Stimulated activated naive CD8-positive, alpha-beta T cell treated with anti-CD3 and anti-CD28 coated beads, Interleukin-15, Interleukin-2, amounts not matched to agents 100 ng/mL and 50 ng/mL, for 24 hours (primary cell): ENCODE data around the gene HOXC6.
A peak's percentile ranks its signal among the peaks of the same experiment; 100 is the strongest.

Experiments
- H3K27ac Mint-ChIP-seq: one replicate; pipeline ENCODE4 v1.8.0; 2021; ENCODE audit warnings: mild to moderate bottlenecking, mixed read lengths
- H3K27me3 Mint-ChIP-seq: one replicate; pipeline ENCODE4 v1.8.0; 2021; ENCODE audit warnings: mixed read lengths
- H3K36me3 Mint-ChIP-seq: one replicate; pipeline ENCODE4 v1.8.0; 2021; ENCODE audit warnings: low read depth, mixed read lengths
- H3K4me1 Mint-ChIP-seq: one replicate; pipeline ENCODE4 v1.8.0; 2021; ENCODE audit warnings: low read depth, mixed read lengths
- H3K4me3 Mint-ChIP-seq: one replicate; pipeline ENCODE4 v1.8.0; 2021; ENCODE audit warnings: mild to moderate bottlenecking, mixed read lengths
- H3K9me3 Mint-ChIP-seq: one replicate; pipeline ENCODE4 v1.8.0; 2021; ENCODE audit warnings: mixed read lengths

HOXC6 gene

DNA sequence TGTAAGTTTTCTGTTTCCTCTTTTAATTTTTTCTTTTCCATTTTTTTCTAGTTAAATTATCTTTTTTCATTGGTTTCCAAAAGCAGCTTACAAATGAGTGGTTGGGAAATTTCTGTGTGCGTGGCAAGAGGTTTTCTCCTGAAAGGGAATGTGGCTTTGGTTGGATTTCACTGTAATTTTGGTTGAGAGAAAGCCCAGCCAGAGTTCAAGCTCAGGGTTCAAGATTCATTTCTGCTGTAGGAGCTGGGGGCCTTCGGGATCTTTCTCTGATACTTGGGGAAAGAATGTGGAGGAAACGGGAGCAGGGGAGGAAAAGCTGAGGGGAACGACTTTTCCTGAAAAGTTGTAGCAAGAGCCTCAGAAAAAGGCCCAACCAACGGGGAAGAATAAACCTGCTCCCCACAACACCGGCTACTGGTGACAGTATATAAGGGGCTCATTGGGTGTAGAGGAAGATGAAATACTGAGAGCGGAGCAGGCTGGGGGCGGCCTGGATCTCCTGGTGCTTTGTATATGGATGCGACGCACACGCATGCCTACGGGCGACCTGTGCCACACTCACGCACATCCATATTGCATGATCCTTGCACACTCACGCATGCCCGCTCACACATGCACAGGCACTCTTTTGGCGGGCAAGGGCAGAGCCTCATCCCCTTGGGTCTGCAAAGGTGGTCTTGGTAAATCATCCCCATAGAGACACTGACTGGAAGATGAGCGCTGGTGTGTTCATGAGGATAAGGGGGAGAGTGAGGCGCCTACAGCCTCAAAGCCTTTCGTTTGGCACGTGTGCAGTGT lies 41.4 kb upstream of the HOXC6 start:
- Mint-ChIP-seq H3K4me1 (peaks cover 33% of the 10 kb centered on the region), H3K9me3 (no peaks in the 10 kb centered on the region), H3K4me3 (no peak overlapping the region), H3K27ac (no peak overlapping the region), H3K36me3 (no peaks in the 10 kb centered on the region), H3K27me3 (peaks cover 95% of the 10 kb centered on the region)

- Mint-ChIP-seq H3K4me3 (no peak overlapping the region), H3K27ac (no peak overlapping the region), H3K27me3 (peaks cover 93% of the 10 kb centered on the region), H3K4me1 (peaks cover 33% of the 10 kb centered on the region), H3K36me3 (no peaks in the 10 kb centered on the region), H3K9me3 (no peaks in the 10 kb centered on the region)
These were observed 40.4 kb upstream of the HOXC6 start for GRCh38 chr12:53987787-53988230.

DNA sequence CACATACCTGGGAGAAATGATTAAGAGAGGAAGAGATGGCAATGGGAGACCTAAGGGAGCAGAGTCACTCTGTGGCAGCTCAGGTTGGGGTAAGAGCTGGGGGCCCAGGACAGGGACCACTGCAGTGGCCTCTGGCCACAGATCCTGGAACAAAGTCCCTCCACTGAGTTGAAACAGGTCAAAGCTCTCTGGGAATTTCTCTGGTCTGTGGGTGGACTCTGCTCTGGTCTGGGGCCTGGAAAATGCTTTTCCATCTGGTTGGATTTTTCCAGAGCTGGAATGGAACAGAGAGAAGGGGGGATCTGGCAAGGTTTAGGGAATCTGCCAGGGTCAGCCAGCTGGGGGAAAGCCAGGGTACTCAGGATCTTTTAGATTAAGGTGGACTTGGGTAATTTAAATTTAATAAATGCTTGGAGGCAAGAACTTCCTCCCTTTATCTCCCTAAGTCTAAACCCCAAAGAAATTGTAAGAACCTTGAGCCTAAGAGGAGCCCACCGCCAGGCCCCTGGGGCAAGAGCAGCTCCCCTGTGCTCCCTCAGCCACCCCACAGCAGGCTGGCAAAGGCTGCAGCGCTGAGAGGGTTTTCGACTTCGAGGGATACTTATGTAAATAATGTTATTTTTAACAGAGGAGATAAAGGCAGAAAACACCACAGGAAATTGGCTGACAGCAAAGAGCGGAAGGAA lies 39.6 kb upstream of the HOXC6 start:
- H3K9me3 Mint-ChIP-seq, result no peaks in the 10 kb centered on the region
- H3K4me3 Mint-ChIP-seq, result no peak overlapping the region
- H3K27ac Mint-ChIP-seq, result no peak overlapping the region
- no peaks in the 10 kb centered on the region for H3K36me3 Mint-ChIP-seq
- H3K27me3 Mint-ChIP-seq, result peaks cover 93% of the 10 kb centered on the region
- H3K4me1 Mint-ChIP-seq, result peaks cover 33% of the 10 kb centered on the region

DNA sequence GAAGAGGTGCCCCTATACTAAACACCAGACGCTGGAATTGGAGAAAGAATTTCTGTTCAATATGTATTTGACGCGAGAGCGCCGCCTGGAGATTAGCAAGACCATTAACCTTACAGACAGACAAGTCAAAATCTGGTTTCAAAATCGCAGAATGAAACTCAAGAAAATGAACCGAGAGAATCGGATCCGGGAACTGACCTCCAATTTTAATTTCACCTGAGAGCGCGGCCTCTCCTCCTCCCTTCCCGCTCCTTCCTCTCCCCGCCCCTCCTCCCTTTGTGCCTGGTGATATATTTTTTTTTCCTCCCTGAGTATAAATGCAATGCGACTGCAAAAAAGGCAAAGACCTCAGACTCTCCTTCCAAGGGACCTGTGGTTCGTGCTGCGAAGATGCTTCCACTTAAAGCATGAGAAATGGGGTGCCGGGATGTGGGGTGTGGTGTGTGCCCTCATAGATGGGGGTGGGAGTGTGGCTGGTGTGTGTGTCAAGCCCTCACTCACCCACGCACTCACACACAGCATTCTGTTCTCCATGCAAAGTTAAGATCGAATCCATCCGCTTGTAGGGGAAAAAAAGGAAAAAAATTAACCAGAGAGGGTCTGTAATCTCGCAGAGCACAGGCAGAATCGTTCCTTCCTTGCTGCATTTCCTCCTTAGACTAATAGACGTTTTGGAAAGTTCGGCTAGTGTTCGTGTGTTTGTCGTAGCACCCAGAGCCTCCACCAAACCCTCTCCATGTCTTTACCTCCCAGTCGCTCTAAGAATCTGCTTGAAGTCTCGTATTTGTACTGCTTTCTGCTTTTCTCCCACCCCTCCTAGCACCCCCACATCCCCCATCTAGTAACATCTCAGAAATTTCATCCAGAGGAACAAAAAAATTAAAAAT lies 38.8 kb upstream of the HOXC6 start:
- peaks cover 38% of the 10 kb centered on the region for H3K4me1 Mint-ChIP-seq
- no peak overlapping the region for H3K4me3 Mint-ChIP-seq
- H3K36me3 Mint-ChIP-seq, result no peaks in the 10 kb centered on the region
- no peaks in the 10 kb centered on the region for H3K9me3 Mint-ChIP-seq
- H3K27me3 Mint-ChIP-seq, result peaks cover 96% of the 10 kb centered on the region
- H3K27ac Mint-ChIP-seq, result no peak overlapping the region

- Mint-ChIP-seq H3K4me1 (peaks cover 38% of the 10 kb centered on the region), H3K4me3 (no peak overlapping the region), H3K27me3 (peaks cover 96% of the 10 kb centered on the region), H3K27ac (no peak overlapping the region), H3K9me3 (no peaks in the 10 kb centered on the region), H3K36me3 (no peaks in the 10 kb centered on the region)
These were observed 37.7 kb upstream of the HOXC6 start for GRCh38 chr12:53990311-53991076.

DNA sequence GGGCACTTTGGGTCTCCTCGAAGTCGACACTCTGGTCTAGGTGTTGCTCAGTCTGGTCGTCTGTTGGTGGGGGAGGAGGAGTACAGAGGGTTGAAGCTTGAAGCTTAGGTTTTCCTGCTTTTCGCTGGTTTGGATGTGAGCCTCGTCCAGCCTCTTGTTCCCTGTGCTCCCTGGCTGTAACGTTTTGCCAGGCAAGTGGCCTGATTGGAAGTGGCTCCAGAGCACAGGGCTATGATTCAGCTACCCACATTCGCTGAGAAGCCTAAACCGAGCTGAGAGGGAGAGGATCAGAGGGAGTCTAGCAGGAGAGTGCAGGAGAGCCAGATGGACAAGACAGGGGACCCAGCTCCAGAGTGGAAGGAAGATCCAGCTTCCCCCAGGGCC lies 37.2 kb upstream of the HOXC6 start:
- Mint-ChIP-seq H3K36me3 (no peaks in the 10 kb centered on the region), H3K4me1 (peaks cover 42% of the 10 kb centered on the region), H3K9me3 (no peaks in the 10 kb centered on the region), H3K27me3 (peaks cover 98% of the 10 kb centered on the region), H3K4me3 (no peak overlapping the region), H3K27ac (no peak overlapping the region)

DNA sequence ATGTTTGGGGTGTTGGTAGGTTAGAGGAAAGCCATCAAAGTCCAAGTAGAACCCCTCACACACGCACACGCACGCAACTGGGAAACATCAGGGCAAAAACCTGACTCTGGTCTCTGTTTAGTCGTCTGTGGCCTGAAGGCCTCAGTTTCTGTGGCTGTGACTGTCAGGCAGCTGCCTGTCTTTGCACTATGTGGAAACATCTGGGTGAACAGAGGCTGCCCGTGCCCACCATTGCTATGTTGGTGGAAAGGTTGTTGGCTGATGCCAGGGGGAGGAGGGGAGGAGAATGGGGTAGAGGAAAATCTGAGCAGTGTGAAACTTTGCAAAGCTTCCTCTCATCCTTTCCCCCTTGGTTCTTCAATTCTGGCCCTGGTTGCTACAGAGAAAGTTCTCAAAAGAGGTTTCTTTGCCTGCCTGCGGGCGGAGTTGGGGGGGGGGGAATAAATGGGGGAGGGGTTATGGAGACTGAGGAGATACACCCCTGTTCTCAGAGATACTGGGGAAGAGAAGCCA lies 35.8 kb upstream of the HOXC6 start:
- H3K27me3 Mint-ChIP-seq, result peaks cover 95% of the 10 kb centered on the region
- H3K4me1 Mint-ChIP-seq, result peaks cover 46% of the 10 kb centered on the region
- no peak overlapping the region for H3K27ac Mint-ChIP-seq
- H3K36me3 Mint-ChIP-seq, result no peaks in the 10 kb centered on the region
- H3K9me3 Mint-ChIP-seq, result no peaks in the 10 kb centered on the region
- H3K4me3 Mint-ChIP-seq, result no peak overlapping the region

DNA sequence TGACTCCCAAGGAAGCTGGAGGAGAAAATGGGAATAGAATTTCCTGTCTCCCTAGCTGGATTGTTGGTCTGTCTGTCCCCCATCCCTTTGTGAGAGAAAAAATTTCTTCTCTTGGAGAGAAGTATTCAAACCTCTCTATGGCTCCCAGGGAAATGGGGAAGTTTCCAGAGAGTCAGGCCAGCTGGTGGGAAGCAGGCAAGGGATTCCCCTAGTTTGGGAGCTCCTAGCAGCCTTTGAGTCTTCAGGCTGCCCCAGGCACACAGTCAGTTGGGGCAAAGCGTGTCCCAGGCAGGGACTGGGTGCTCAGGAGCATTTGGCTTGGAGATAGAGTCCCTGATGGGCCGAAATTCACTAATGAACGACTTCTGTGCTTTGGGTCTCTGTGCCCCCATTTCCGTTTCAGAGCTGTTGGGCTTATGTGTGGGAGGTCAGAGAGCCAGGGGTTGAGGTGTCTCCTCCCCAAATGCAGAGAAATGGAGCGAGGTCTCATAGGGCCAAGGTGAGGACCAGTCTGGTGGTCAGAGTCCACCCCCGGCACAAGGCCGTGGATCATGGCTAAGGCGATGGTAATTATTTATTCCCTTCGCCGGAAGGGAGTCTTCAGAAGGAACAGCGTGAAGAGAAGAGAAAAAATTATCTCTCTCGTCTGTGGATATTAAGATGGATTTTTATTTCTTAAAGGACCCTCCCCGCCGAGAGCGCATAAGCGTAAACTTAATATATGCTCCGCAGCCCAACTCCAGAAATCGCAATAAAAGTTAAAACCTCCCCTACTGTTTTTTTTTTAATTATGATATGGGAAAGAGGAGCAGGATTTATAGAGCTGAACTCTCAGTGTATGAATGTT lies 34.9 kb upstream of the HOXC6 start:
- peak overlapping the region; percentile 30 for H3K4me3 Mint-ChIP-seq

GRCh38 chr12:53994009-53994263 lies 34.3 kb upstream of the HOXC6 start:
- Mint-ChIP-seq H3K27ac (no peak overlapping the region), H3K4me3 (peak overlapping the region; percentile 30), H3K9me3 (no peaks in the 10 kb centered on the region), H3K4me1 (peaks cover 49% of the 10 kb centered on the region), H3K36me3 (no peaks in the 10 kb centered on the region), H3K27me3 (peaks cover 95% of the 10 kb centered on the region)

More for the DNA sequence above, 34.9 kb upstream of the HOXC6 start:
- Mint-ChIP-seq H3K27me3 (peaks cover 95% of the 10 kb centered on the region), H3K4me1 (peaks cover 50% of the 10 kb centered on the region), H3K27ac (no peak overlapping the region), H3K9me3 (no peaks in the 10 kb centered on the region), H3K36me3 (no peaks in the 10 kb centered on the region)

DNA sequence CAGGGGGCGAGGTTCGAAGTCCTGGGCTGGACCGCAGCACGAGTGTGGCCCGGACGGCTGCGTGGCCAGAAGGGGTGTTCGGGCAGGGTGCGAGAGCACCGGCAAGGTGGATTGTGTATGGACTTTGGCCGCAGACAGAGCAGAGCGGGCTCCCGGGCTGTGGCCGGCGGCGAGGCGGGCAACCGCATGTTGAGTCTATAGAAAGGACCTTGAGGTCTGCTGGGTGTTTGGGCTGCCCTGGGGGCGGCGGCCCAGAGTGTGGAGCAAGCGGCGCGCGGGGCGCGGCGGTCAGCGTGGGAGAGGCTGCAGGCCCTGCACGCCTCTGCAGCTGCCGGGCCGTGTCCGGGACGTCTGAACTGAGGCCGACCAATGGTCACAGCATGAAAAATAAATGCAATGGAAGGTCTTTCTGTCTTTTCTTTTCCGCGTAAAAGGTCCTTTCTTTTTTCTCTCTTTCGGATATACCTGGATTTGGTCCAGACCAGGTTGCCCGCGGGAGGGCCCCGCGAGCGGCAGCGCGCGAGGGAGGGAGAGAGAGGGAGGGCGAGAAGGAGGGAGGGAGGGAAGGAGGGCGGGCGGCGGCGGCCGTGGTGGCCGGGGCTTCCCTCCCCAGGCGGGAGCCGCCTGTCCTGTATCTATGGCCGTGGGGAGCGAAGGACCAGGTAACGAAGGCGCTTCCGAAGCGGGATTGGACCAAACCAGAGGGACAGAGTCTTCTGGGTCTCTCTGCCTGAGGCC lies 33.8 kb upstream of the HOXC6 start:
- H3K36me3 Mint-ChIP-seq, result no peaks in the 10 kb centered on the region
- peaks cover 46% of the 10 kb centered on the region for H3K4me1 Mint-ChIP-seq
- H3K4me3 Mint-ChIP-seq, result peak overlapping the region; percentile 30
- H3K27ac Mint-ChIP-seq, result no peak overlapping the region
- H3K27me3 Mint-ChIP-seq, result peaks cover 95% of the 10 kb centered on the region
- no peaks in the 10 kb centered on the region for H3K9me3 Mint-ChIP-seq

- H3K4me3 Mint-ChIP-seq, result peak overlapping the region; percentile 76
- no peaks in the 10 kb centered on the region for H3K9me3 Mint-ChIP-seq
- H3K27me3 Mint-ChIP-seq, result peaks cover 94% of the 10 kb centered on the region
- H3K27ac Mint-ChIP-seq, result no peak overlapping the region
- H3K4me1 Mint-ChIP-seq, result peaks cover 42% of the 10 kb centered on the region
- no peaks in the 10 kb centered on the region for H3K36me3 Mint-ChIP-seq
These were observed 33.2 kb upstream of the HOXC6 start for GRCh38 chr12:53995002-53995377.

DNA sequence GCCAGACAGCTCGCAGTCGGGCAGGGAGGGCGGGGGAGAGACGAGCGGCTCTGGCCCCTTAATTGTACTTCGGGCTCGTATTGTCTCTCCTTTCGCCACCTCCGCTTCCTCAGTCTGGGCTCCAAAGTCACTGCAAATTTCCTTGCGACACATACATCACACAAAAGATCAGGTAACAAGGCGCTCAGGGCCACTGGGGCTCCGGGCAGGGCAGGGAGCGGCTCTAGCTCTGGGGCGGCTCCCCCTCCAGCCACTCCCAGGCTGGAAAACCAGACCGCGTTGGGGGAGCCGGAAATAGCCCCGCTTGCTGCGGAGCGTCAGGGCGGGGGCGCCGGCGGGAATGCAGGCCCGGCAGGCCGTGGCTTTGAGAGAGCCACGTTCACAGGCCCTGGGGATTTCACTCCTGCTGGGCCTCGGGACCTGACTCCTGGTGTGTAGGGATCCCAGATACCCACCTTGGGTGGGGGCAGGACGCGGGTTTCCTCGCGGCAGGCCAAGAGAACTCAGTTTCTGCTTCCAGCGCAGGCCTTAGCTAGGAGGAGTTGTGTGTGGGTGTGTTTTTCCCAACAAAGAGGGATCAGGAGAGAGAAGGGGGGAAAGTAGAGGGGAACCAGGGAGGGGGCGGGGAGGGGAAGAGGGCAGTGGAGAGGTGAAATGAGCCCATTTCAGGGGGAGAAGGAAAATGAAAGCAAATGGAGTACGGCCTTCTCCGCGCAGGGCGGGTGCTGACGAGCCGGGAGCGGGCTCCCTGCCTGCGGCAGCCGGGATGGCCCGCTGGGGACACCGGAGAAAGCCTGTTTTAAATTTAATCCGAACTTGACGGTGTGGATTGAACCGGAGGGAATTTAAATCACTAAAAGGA lies 32.6 kb upstream of the HOXC6 start:
- peak overlapping the region; percentile 76 for H3K4me3 Mint-ChIP-seq
- H3K36me3 Mint-ChIP-seq, result no peaks in the 10 kb centered on the region
- H3K27me3 Mint-ChIP-seq, result peaks cover 90% of the 10 kb centered on the region
- peaks cover 36% of the 10 kb centered on the region for H3K4me1 Mint-ChIP-seq
- H3K9me3 Mint-ChIP-seq, result no peaks in the 10 kb centered on the region
- no peak overlapping the region for H3K27ac Mint-ChIP-seq
